Measurements from ENCODE around the gene IFIH1.

The IFIH1 gene

DNA sequence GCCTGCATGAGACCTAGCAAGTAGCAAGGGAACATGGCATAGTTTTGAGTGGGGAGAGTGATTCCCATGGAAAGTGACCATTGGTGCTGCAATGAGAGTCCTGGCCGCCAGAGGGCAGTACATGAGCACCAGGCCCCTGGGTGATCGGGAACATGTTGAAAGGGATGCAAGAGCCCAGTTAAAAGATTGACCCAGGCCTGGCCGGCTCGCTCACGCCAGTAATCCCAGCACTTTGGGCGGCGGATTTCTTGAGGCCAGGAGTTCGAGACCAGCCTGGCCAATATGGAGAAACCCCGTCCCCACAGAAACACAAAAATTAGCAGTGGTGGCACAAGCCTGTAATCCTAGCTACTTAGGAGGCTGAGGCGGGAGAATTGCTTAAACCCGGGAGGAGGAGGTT, 97.4 kb downstream of the IFIH1 start:
- ChIA-PET POLR2A (no interaction called here), CTCF (interaction anchor here (0.7 to 6.1 kb wide), 24 partner anchors 9 to 633 kb away, joined by 3 to 112 read pairs (median 4); no protein-coding TSS in a partner anchor)
- H3K27me3 ChIP-seq (replicated peaks in 2 of 5; ENCODE audit: control insufficient read depth in 4 of 5, insufficient read depth in 5 of 5, low read length in 4 of 5) = no peaks in the 10 kb centered on the region
- H3K4me1 ChIP-seq (ENCODE audit: control extremely low read depth in 1 of 4, control insufficient read depth in 4 of 4, insufficient read depth in 4 of 4, low read length in 3 of 4) = no peaks in the 10 kb centered on the region
- peak; percentile 39 to 58 (median 50) for DNase-seq
- no peaks in the 10 kb centered on the region for H3K36me3 ChIP-seq (ENCODE audit: control insufficient read depth in 4 of 4, insufficient read depth in 4 of 4, low read length in 3 of 4)
- no peak overlapping the region for H3K27ac ChIP-seq (ENCODE audit: insufficient read depth in 1 of 2, low read depth in 1 of 2, low read length in 2 of 2, poor library complexity in 1 of 2, severe bottlenecking in 2 of 2)
- no peaks in the 10 kb centered on the region for H3K9me3 ChIP-seq (ENCODE audit: control extremely low read depth in 1 of 5, control insufficient read depth in 4 of 5, insufficient read depth in 2 of 5, low read depth in 1 of 5, low read length in 4 of 5)
- 55% methylated on average over 11 of the region's 11 CpGs for WGBS (ENCODE audit: insufficient coverage)
- H3K4me3 ChIP-seq (ENCODE audit: control insufficient read depth in 1 of 7, extremely low read depth in 1 of 7, insufficient read depth in 4 of 7, low read depth in 2 of 7, low read length in 6 of 7) = no peak overlapping the region

DNA sequence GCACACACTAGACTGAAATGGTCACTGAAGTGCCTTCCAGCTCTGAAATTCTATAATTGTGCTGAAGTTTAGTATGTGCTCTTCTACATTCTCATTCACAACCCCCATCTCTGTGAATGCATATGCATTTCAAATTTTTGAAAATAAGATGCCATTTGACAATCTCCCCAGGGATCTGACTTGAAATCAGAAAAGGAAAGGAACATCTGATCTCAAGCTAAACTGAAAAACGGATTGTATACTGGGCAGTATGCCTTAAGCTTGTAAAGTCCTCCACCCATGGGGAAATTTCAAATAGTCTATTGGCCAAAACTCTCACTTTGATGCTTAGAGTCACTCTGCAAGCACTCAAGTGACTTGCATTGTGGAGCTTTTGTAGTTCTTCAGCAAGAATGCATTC, 98.1 kb downstream of the IFIH1 start:
- 100% methylated on average over 1 of the region's 1 CpG for WGBS (ENCODE audit: insufficient coverage)
- ChIA-PET CTCF (interaction anchor here (0.7 to 6.1 kb wide), 17 partner anchors 9 to 633 kb away, joined by 3 to 112 read pairs (median 5); no protein-coding TSS in a partner anchor), POLR2A (no interaction called here)
- Histone ChIP-seq H3K27ac (ENCODE audit: insufficient read depth in 1 of 2, low read depth in 1 of 2, low read length in 2 of 2, poor library complexity in 1 of 2, severe bottlenecking in 2 of 2) (no peak overlapping the region), H3K4me3 (ENCODE audit: control insufficient read depth in 1 of 7, extremely low read depth in 1 of 7, insufficient read depth in 4 of 7, low read depth in 2 of 7, low read length in 6 of 7) (no peak overlapping the region), H3K27me3 (replicated peaks in 2 of 5; ENCODE audit: control insufficient read depth in 4 of 5, insufficient read depth in 5 of 5, low read length in 4 of 5) (no peaks in the 10 kb centered on the region), H3K4me1 (ENCODE audit: control extremely low read depth in 1 of 4, control insufficient read depth in 4 of 4, insufficient read depth in 4 of 4, low read length in 3 of 4) (no peaks in the 10 kb centered on the region), H3K9me3 (ENCODE audit: control extremely low read depth in 1 of 5, control insufficient read depth in 4 of 5, insufficient read depth in 2 of 5, low read depth in 1 of 5, low read length in 4 of 5) (no peaks in the 10 kb centered on the region), H3K36me3 (ENCODE audit: control insufficient read depth in 4 of 4, insufficient read depth in 4 of 4, low read length in 3 of 4) (no peaks in the 10 kb centered on the region)
- DNase-seq = no peak

DNA sequence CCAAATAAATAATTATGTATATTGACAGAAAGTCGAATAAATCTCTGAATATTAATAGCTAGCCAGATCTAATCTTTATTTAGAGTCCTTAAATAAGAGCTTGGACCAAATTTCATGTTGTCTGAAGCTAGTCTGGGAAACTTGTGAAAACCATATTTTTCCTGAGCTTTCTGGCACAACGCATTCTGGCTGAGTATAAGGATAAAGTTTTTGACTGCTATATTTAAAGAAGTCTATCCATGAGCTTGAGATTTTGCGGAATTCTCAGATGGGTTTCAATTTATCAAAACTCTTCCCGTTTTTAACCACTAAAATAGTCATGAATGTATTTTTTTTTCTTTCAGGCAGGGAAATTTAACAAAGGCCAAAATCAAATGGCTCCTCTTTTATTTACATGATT, 99.1 kb downstream of the IFIH1 start:
- Histone ChIP-seq H3K4me1 (ENCODE audit: control extremely low read depth in 1 of 4, control insufficient read depth in 4 of 4, insufficient read depth in 4 of 4, low read length in 3 of 4) (no peaks in the 10 kb centered on the region), H3K36me3 (ENCODE audit: control insufficient read depth in 4 of 4, insufficient read depth in 4 of 4, low read length in 3 of 4) (no peaks in the 10 kb centered on the region), H3K27ac (ENCODE audit: insufficient read depth in 1 of 2, low read depth in 1 of 2, low read length in 2 of 2, poor library complexity in 1 of 2, severe bottlenecking in 2 of 2) (no peak overlapping the region), H3K27me3 (replicated peaks in 2 of 5; ENCODE audit: control insufficient read depth in 4 of 5, insufficient read depth in 5 of 5, low read length in 4 of 5) (no peaks in the 10 kb centered on the region), H3K4me3 (ENCODE audit: control insufficient read depth in 1 of 7, extremely low read depth in 1 of 7, insufficient read depth in 4 of 7, low read depth in 2 of 7, low read length in 6 of 7) (no peak overlapping the region), H3K9me3 (ENCODE audit: control extremely low read depth in 1 of 5, control insufficient read depth in 4 of 5, insufficient read depth in 2 of 5, low read depth in 1 of 5, low read length in 4 of 5) (no peaks in the 10 kb centered on the region)
- no peak for DNase-seq
- WGBS (ENCODE audit: insufficient coverage) = 100% methylated on average over 1 of the region's 4 CpGs
- CTCF ChIA-PET = interaction anchor here (0.7 to 6.1 kb wide), 10 partner anchors 9 to 115 kb away, joined by 3 to 112 read pairs (median 6); no protein-coding TSS in a partner anchor
- POLR2A ChIA-PET = no interaction called here

DNA sequence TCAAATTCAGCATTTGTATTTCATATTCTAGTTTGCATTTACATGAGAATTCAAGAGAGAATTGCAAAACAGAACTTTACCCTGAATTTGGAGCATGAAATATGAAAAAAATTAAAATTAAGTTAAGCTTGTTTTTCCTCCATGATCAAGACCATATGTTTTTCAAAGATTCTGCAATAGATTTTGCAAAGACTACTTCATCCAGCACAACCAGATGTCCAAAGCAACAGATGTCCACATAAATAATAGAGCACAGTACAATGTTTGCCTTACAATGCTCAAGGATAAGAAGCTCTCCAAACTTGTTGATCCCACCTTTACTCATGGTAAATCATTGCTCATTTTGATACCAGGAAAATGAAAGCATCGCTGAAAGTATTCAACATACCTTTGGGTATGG, 100.9 kb downstream of the IFIH1 start:
- DNase-seq = no peak
- H3K36me3 ChIP-seq (ENCODE audit: control insufficient read depth in 4 of 4, insufficient read depth in 4 of 4, low read length in 3 of 4) = no peaks in the 10 kb centered on the region

More for the DNA sequence above, 100.9 kb downstream of the IFIH1 start:
- H3K27me3 ChIP-seq (replicated peaks in 2 of 5; ENCODE audit: control insufficient read depth in 4 of 5, insufficient read depth in 5 of 5, low read length in 4 of 5) = no peaks in the 10 kb centered on the region
- no peaks in the 10 kb centered on the region for H3K9me3 ChIP-seq (ENCODE audit: control extremely low read depth in 1 of 5, control insufficient read depth in 4 of 5, insufficient read depth in 2 of 5, low read depth in 1 of 5, low read length in 4 of 5)
- POLR2A ChIA-PET = no interaction called here
- WGBS (ENCODE audit: insufficient coverage) = no CpG with 5 or more reads among the region's 1 CpG
- CTCF ChIA-PET = no interaction called here
- no peak overlapping the region for H3K4me3 ChIP-seq (ENCODE audit: control insufficient read depth in 1 of 7, extremely low read depth in 1 of 7, insufficient read depth in 4 of 7, low read depth in 2 of 7, low read length in 6 of 7)
- H3K27ac ChIP-seq (ENCODE audit: insufficient read depth in 1 of 2, low read depth in 1 of 2, low read length in 2 of 2, poor library complexity in 1 of 2, severe bottlenecking in 2 of 2) = no peak overlapping the region
- H3K4me1 ChIP-seq (ENCODE audit: control extremely low read depth in 1 of 4, control insufficient read depth in 4 of 4, insufficient read depth in 4 of 4, low read length in 3 of 4) = no peaks in the 10 kb centered on the region

Data from common myeloid progenitor, CD34-positive (primary cell).